Neuronal stem cell (in vitro differentiated cells): Measurements from ENCODE around the gene NELFCD.

Source experiments
- DNase-seq: peaks from one replicate; pipeline ENCODE4 v3.0.0-alpha.2; 2013; ENCODE audit warnings: low spot score
- H2AFZ ChIP-seq: one replicate; pipeline ENCODE4 v1.6.1; 2013; ENCODE audit warnings: mild to moderate bottlenecking, low read length, inconsistent platforms
- H2AK5ac ChIP-seq: 2 replicates; pipeline ENCODE4 v1.6.1; 2013; ENCODE audit warnings: low read depth, mild to moderate bottlenecking, inconsistent platforms, low read length, moderate library complexity, mixed read lengths
- H2BK120ac ChIP-seq: 2 replicates; pipeline ENCODE4 v1.6.1; 2013; ENCODE audit warnings: low read depth, mild to moderate bottlenecking, inconsistent platforms, low read length, moderate library complexity, mixed read lengths
- H2BK12ac ChIP-seq: one replicate; pipeline ENCODE4 v1.6.1; 2013; ENCODE audit warnings: low read length, inconsistent platforms
- H2BK15ac ChIP-seq: 2 replicates; pipeline ENCODE4 v1.6.1; 2013; ENCODE audit warnings: mild to moderate bottlenecking, low read length, inconsistent platforms, mixed read lengths
- H2BK5ac ChIP-seq: one replicate; pipeline ENCODE4 v1.6.1; 2013; ENCODE audit warnings: inconsistent platforms, mild to moderate bottlenecking, low read length, moderate library complexity
- H3K14ac ChIP-seq: one replicate; pipeline ENCODE4 v1.6.1; 2013; ENCODE audit warnings: low read length, inconsistent platforms
- H3K18ac ChIP-seq: 2 replicates; pipeline ENCODE4 v1.6.1; 2013; ENCODE audit warnings: low read length, inconsistent platforms
- H3K23ac ChIP-seq: 2 replicates; pipeline ENCODE4 v1.6.1; 2013; ENCODE audit warnings: low read depth, mild to moderate bottlenecking, mixed read lengths, low read length, inconsistent platforms; ENCODE audit not compliant: poor library complexity
- H3K27ac ChIP-seq: replicated peaks from 3 replicates; pipeline ENCODE4 v1.5.1; 2013; ENCODE audit warnings: low read length, inconsistent platforms
- H3K27me3 ChIP-seq, 3 experiments: 2 replicates each; pipeline ENCODE4 v1.6.1; 2013; ENCODE audit warnings: low read length in 3 of 3, mild to moderate bottlenecking in 2 of 3, inconsistent platforms in 1 of 3, low read depth in 1 of 3, mixed read lengths in 1 of 3, moderate library complexity in 1 of 3; ENCODE audit not compliant: control insufficient read depth in 3 of 3, insufficient read depth in 3 of 3
- H3K36me3 ChIP-seq, 2 donors: replicated peaks in 1 of 2; 2 replicates each; pipeline ENCODE4 v1.6.1; 2013; ENCODE audit warnings: low read length in 2 of 2; ENCODE audit not compliant: control insufficient read depth in 2 of 2, insufficient read depth in 2 of 2
- H3K4ac ChIP-seq: 2 replicates; pipeline ENCODE4 v1.6.1; 2013; ENCODE audit warnings: inconsistent platforms, mild to moderate bottlenecking, low read length, moderate library complexity
- H3K4me1 ChIP-seq, 2 donors: 1 replicate in 1 of 2; 2 replicates in 1 of 2; pipeline ENCODE4 v1.6.1; 2013; ENCODE audit warnings: low read length in 2 of 2, low read depth in 1 of 2; ENCODE audit not compliant: control insufficient read depth in 2 of 2, insufficient read depth in 1 of 2
- H3K4me2 ChIP-seq: one replicate; pipeline ENCODE4 v1.6.1; 2013; ENCODE audit warnings: mild to moderate bottlenecking, low read length, inconsistent platforms; ENCODE audit not compliant: insufficient read depth, poor library complexity, severe bottlenecking
- H3K4me3 ChIP-seq, 2 donors: 2 replicates each; pipeline ENCODE4 v1.5.1; 2013; ENCODE audit warnings: low read length in 2 of 2, mild to moderate bottlenecking in 2 of 2, inconsistent platforms in 1 of 2, moderate library complexity in 1 of 2
- H3K79me1 ChIP-seq: one replicate; pipeline ENCODE4 v1.6.1; 2013; ENCODE audit warnings: low read depth, mild to moderate bottlenecking, inconsistent platforms, low read length, moderate library complexity
- H3K9ac ChIP-seq: one replicate; pipeline ENCODE4 v1.6.1; 2013; ENCODE audit warnings: mild to moderate bottlenecking, low read depth, low read length, inconsistent platforms; ENCODE audit not compliant: poor library complexity
- H3K9me3 ChIP-seq, 2 donors: replicated peaks in 1 of 2; 2 replicates each; pipeline versions ENCODE3 to v1.6.1; 2013; ENCODE audit warnings: low read length in 2 of 2, mild to moderate bottlenecking in 2 of 2, inconsistent platforms in 1 of 2, low read depth in 1 of 2, mixed read lengths in 1 of 2, moderate library complexity in 1 of 2; ENCODE audit not compliant: control insufficient read depth in 2 of 2, insufficient read depth in 1 of 2
- H4K8ac ChIP-seq: one replicate; pipeline ENCODE4 v1.6.1; 2013; ENCODE audit warnings: low read depth, mild to moderate bottlenecking, inconsistent platforms, low read length, moderate library complexity
- H4K91ac ChIP-seq: one replicate; pipeline ENCODE4 v1.6.1; 2013; ENCODE audit warnings: low read length, low read depth, mild to moderate bottlenecking, inconsistent platforms; ENCODE audit not compliant: poor library complexity
- WGBS, 2 donors: extraction: QIAGEN DNeasy Blood & Tissue Kit; methylation state at CpG; one replicate each; pipeline ENCODE4 v1.1.7; 2013; ENCODE audit warnings: missing lambda C conversion rate in 2 of 2, mixed read lengths in 1 of 2; ENCODE audit not compliant: insufficient read length in 2 of 2, insufficient replicate concordance in 1 of 2; ENCODE audit errors: extremely low coverage in 2 of 2; 5-methylcytosine and 5-hydroxymethylcytosine counted together

Gene NELFCD

GRCh38 chr20:59026904-59027740 is 46.1 kb downstream of the NELFCD start:
- Histone ChIP-seq H2AK5ac (no peak overlapping the region), H2BK120ac (no peak overlapping the region), H2BK15ac (no peak overlapping the region), H3K4ac (no peak overlapping the region), H3K4me3 (no peak overlapping the region), H3K4me2 (no peak overlapping the region), H4K91ac (no peak overlapping the region), H3K36me3 (peaks cover 27 to 90% of the 10 kb centered on the region in 2 donors), H3K27ac (no peak overlapping the region), H2BK5ac (no peak overlapping the region), H3K9me3 (no peaks in the 10 kb centered on the region), H3K4me1 (peaks cover 4 to 56% of the 10 kb centered on the region in 2 donors), H3K27me3 (no peaks in the 10 kb centered on the region), H3K79me1 (peaks cover 8% of the 10 kb centered on the region), H4K8ac (no peak overlapping the region), H2BK12ac (no peak overlapping the region), H3K9ac (no peak overlapping the region), H3K18ac (no peak overlapping the region), H2AFZ (no peak overlapping the region), H3K14ac (no peak overlapping the region), H3K23ac (no peak overlapping the region)
- no CpG with 5 or more reads among the region's 5 CpGs for WGBS, 2 donors
- no peak for DNase-seq

- Histone ChIP-seq H2AK5ac (no peak overlapping the region), H3K4me2 (no peak overlapping the region), H2BK120ac (no peak overlapping the region), H3K4ac (no peak overlapping the region), H4K91ac (no peak overlapping the region), H3K36me3 (peaks cover 26 to 83% of the 10 kb centered on the region in 2 donors), H3K27ac (no peak overlapping the region), H2AFZ (no peak overlapping the region), H3K79me1 (peaks cover 8% of the 10 kb centered on the region), H3K14ac (no peak overlapping the region), H3K4me1 (peaks cover 4 to 56% of the 10 kb centered on the region in 2 donors), H3K27me3 (no peaks in the 10 kb centered on the region), H3K4me3 (no peak overlapping the region), H4K8ac (no peak overlapping the region), H2BK5ac (no peak overlapping the region), H3K9ac (no peak overlapping the region), H2BK15ac (no peak overlapping the region), H3K18ac (no peak overlapping the region), H3K23ac (no peak overlapping the region), H2BK12ac (no peak overlapping the region), H3K9me3 (no peaks in the 10 kb centered on the region)
- no peak for DNase-seq
- WGBS, 2 donors, result no CpG with 5 or more reads among the region's 8 CpGs
These were observed 46.8 kb downstream of the NELFCD start for GRCh38 chr20:59027741-59028320.

- Histone ChIP-seq H3K18ac (no peak overlapping the region), H3K4me2 (no peak overlapping the region), H3K4me1 (peaks cover 4 to 56% of the 10 kb centered on the region in 2 donors), H3K27me3 (no peaks in the 10 kb centered on the region), H3K4ac (no peak overlapping the region), H2BK5ac (no peak overlapping the region), H2BK120ac (no peak overlapping the region), H3K4me3 (peak overlapping the region in 1 of 2 donors; percentile 29), H3K79me1 (peaks cover 7% of the 10 kb centered on the region), H2BK15ac (no peak overlapping the region), H3K9me3 (no peaks in the 10 kb centered on the region), H2AFZ (no peak overlapping the region), H2AK5ac (no peak overlapping the region), H3K27ac (no peak overlapping the region), H3K14ac (no peak overlapping the region), H4K8ac (no peak overlapping the region), H2BK12ac (no peak overlapping the region), H3K23ac (no peak overlapping the region), H3K36me3 (peaks cover 22 to 78% of the 10 kb centered on the region in 2 donors), H4K91ac (no peak overlapping the region), H3K9ac (no peak overlapping the region)
- WGBS, 2 donors, result no CpG with 5 or more reads among the region's 2 CpGs
- no peak for DNase-seq
These were observed 47.8 kb downstream of the NELFCD start for GRCh38 chr20:59028812-59029211.

GRCh38 chr20:59030911-59031563 is 50.0 kb downstream of the NELFCD start:
- Histone ChIP-seq H3K27ac (no peak overlapping the region), H3K4me1 (peaks cover 4 to 46% of the 10 kb centered on the region in 2 donors), H3K36me3 (peaks cover 16 to 80% of the 10 kb centered on the region in 2 donors)

More at GRCh38 chr20:59030911-59031563, 50.0 kb downstream of the NELFCD start:
- H4K8ac ChIP-seq, result no peak overlapping the region
- no peak overlapping the region for H2BK120ac ChIP-seq
- no peak overlapping the region for H3K23ac ChIP-seq
- H3K9ac ChIP-seq, result no peak overlapping the region
- no peak overlapping the region for H2BK15ac ChIP-seq
- H3K4me3 ChIP-seq, result peak overlapping the region; percentile 81 to 97
- H2AK5ac ChIP-seq, result no peak overlapping the region
- no peaks in the 10 kb centered on the region for H3K27me3 ChIP-seq
- no peak overlapping the region for H3K4ac ChIP-seq
- H2BK12ac ChIP-seq, result no peak overlapping the region
- no peaks in the 10 kb centered on the region for H3K9me3 ChIP-seq
- H3K14ac ChIP-seq, result no peak overlapping the region
- no CpG with 5 or more reads among the region's 7 CpGs for WGBS, 2 donors
- DNase-seq, result no peak
- no peak overlapping the region for H3K18ac ChIP-seq
- H3K4me2 ChIP-seq, result peak overlapping the region; percentile 70
- H2AFZ ChIP-seq, result no peak overlapping the region
- H2BK5ac ChIP-seq, result no peak overlapping the region
- H4K91ac ChIP-seq, result no peak overlapping the region
- H3K79me1 ChIP-seq, result peaks cover 4% of the 10 kb centered on the region
